ENCODE data around the gene RIMS4. TPM values are rescaled to one million over a fixed set of nuclear protein-coding genes. Genes with fewer than 3 reads are reported as not detected.

Gene RIMS4
- total and polyA plus RNA-seq, 7 experiments from 2014 or later, result not detected

- peak in 1 of 9 donors; percentile 2 for DNase-seq
- Histone ChIP-seq H3K9me3 (ENCODE audit: control insufficient read depth in 2 of 3, low read length in 3 of 3) (no peaks in the 10 kb centered on the region), H3K36me3 (ENCODE audit: control insufficient read depth in 2 of 3, insufficient read depth in 3 of 3, low read length in 3 of 3) (no peaks in the 10 kb centered on the region), H3K27me3 (ENCODE audit: control insufficient read depth in 2 of 2, insufficient read depth in 2 of 2, low read length in 2 of 2) (no peaks in the 10 kb centered on the region), H3K4me3 (ENCODE audit: low read length) (no peak overlapping the region), H3K27ac (ENCODE audit: low read depth, low read length) (no peak overlapping the region), H3K4me1 (ENCODE audit: control insufficient read depth in 2 of 2, insufficient read depth in 2 of 2, low read length in 2 of 2) (no peaks in the 10 kb centered on the region)
- no peak for ATAC-seq
- H3K36me3 Mint-ChIP-seq, result no peaks in the 10 kb centered on the region
- no peak overlapping the region for H3K27ac Mint-ChIP-seq
- no peaks in the 10 kb centered on the region for H3K9me3 Mint-ChIP-seq
- H3K4me3 Mint-ChIP-seq, result no peak overlapping the region
- intact Hi-C loops (cut with micrococcal nuclease), result loop anchor here in 1 of 2 donors (2.0 kb wide), 1 partner anchor 66 kb away; no protein-coding TSS in a partner anchor
- ChIA-PET CTCF (interaction anchor here (1.0 kb wide), 1 partner anchor 13 kb away, joined by 3 read pairs; no protein-coding TSS in a partner anchor), POLR2A (no interaction called here)
- H3K4me1 Mint-ChIP-seq, result no peaks in the 10 kb centered on the region
- peaks cover 11 to 32% (median 17%) of the 10 kb centered on the region in 5 donors for H3K27me3 Mint-ChIP-seq
These were observed 9.8 kb downstream of the RIMS4 start for GRCh38 chr20:44800391-44801046.

GRCh38 chr20:44799691-44800090 lies 10.7 kb downstream of the RIMS4 start:
- H3K27me3 Mint-ChIP-seq, result peaks cover 11 to 27% (median 13%) of the 10 kb centered on the region in 5 donors
- POLR2A ChIA-PET, result no interaction called here
- Histone ChIP-seq H3K4me3 (ENCODE audit: low read length) (no peak overlapping the region), H3K4me1 (ENCODE audit: control insufficient read depth in 2 of 2, insufficient read depth in 2 of 2, low read length in 2 of 2) (no peaks in the 10 kb centered on the region), H3K9me3 (ENCODE audit: control insufficient read depth in 2 of 3, low read length in 3 of 3) (no peaks in the 10 kb centered on the region), H3K36me3 (ENCODE audit: control insufficient read depth in 2 of 3, insufficient read depth in 3 of 3, low read length in 3 of 3) (no peaks in the 10 kb centered on the region), H3K27ac (ENCODE audit: low read depth, low read length) (no peak overlapping the region), H3K27me3 (ENCODE audit: control insufficient read depth in 2 of 2, insufficient read depth in 2 of 2, low read length in 2 of 2) (no peaks in the 10 kb centered on the region)
- DNase-seq, result no peak
- H3K27ac Mint-ChIP-seq, result no peak overlapping the region
- H3K9me3 Mint-ChIP-seq, result no peaks in the 10 kb centered on the region
- no peak overlapping the region for H3K4me3 Mint-ChIP-seq
- no peak for ATAC-seq
- intact Hi-C loops (cut with micrococcal nuclease), result loop anchor here in 1 of 2 donors (2.0 kb wide), 1 partner anchor 67 kb away; no protein-coding TSS in a partner anchor
- no peaks in the 10 kb centered on the region for H3K36me3 Mint-ChIP-seq
- CTCF ChIA-PET, result interaction anchor here (1.0 kb wide), 1 partner anchor 12 kb away, joined by 3 read pairs; no protein-coding TSS in a partner anchor
- no peaks in the 10 kb centered on the region for H3K4me1 Mint-ChIP-seq

- H3K4me3 Mint-ChIP-seq, result no peak overlapping the region
- H3K27ac Mint-ChIP-seq, result no peak overlapping the region
These were observed 13.4 kb downstream of the RIMS4 start for GRCh38 chr20:44796758-44797457.

GRCh38 chr20:44796311-44796710 lies 14.0 kb downstream of the RIMS4 start:
- Mint-ChIP-seq H3K4me1 (no peaks in the 10 kb centered on the region), H3K36me3 (no peaks in the 10 kb centered on the region), H3K27ac (no peak overlapping the region), H3K27me3 (peaks cover 0 to 17% (median 6%) of the 10 kb centered on the region in 5 donors), H3K4me3 (no peak overlapping the region), H3K9me3 (no peaks in the 10 kb centered on the region)
- Histone ChIP-seq H3K4me1 (ENCODE audit: control insufficient read depth in 2 of 2, insufficient read depth in 2 of 2, low read length in 2 of 2) (no peaks in the 10 kb centered on the region), H3K36me3 (ENCODE audit: control insufficient read depth in 2 of 3, insufficient read depth in 3 of 3, low read length in 3 of 3) (no peaks in the 10 kb centered on the region), H3K27me3 (ENCODE audit: control insufficient read depth in 2 of 2, insufficient read depth in 2 of 2, low read length in 2 of 2) (no peaks in the 10 kb centered on the region), H3K4me3 (ENCODE audit: low read length) (no peak overlapping the region), H3K27ac (ENCODE audit: low read depth, low read length) (no peak overlapping the region), H3K9me3 (ENCODE audit: control insufficient read depth in 2 of 3, low read length in 3 of 3) (no peaks in the 10 kb centered on the region)
- CTCF ChIA-PET, result interaction anchor here (0.7 kb wide), 1 partner anchor 299 kb away, joined by 5 read pairs; no protein-coding TSS in a partner anchor
- POLR2A ChIA-PET, result no interaction called here
- intact Hi-C loops (cut with micrococcal nuclease), result no loop called here
- ATAC-seq, result no peak
- no peak for DNase-seq

More at GRCh38 chr20:44796758-44797457, 13.4 kb downstream of the RIMS4 start:
- peaks cover 0 to 13% (median 6%) of the 10 kb centered on the region in 5 donors for H3K27me3 Mint-ChIP-seq
- DNase-seq (no peak), ATAC-seq (no peak)
- ChIA-PET POLR2A (no interaction called here), CTCF (no interaction called here)
- Histone ChIP-seq H3K9me3 (ENCODE audit: control insufficient read depth in 2 of 3, low read length in 3 of 3) (no peaks in the 10 kb centered on the region), H3K27me3 (ENCODE audit: control insufficient read depth in 2 of 2, insufficient read depth in 2 of 2, low read length in 2 of 2) (no peaks in the 10 kb centered on the region), H3K27ac (ENCODE audit: low read depth, low read length) (no peak overlapping the region), H3K4me3 (ENCODE audit: low read length) (no peak overlapping the region), H3K4me1 (ENCODE audit: control insufficient read depth in 2 of 2, insufficient read depth in 2 of 2, low read length in 2 of 2) (no peaks in the 10 kb centered on the region), H3K36me3 (ENCODE audit: control insufficient read depth in 2 of 3, insufficient read depth in 3 of 3, low read length in 3 of 3) (no peaks in the 10 kb centered on the region)
- intact Hi-C loops (cut with micrococcal nuclease), result no loop called here
- H3K36me3 Mint-ChIP-seq, result no peaks in the 10 kb centered on the region
- no peaks in the 10 kb centered on the region for H3K9me3 Mint-ChIP-seq
- no peaks in the 10 kb centered on the region for H3K4me1 Mint-ChIP-seq

GRCh38 chr20:44795836-44796235 lies 14.5 kb downstream of the RIMS4 start:
- H3K27ac Mint-ChIP-seq, result no peak overlapping the region
- no peaks in the 10 kb centered on the region for H3K36me3 Mint-ChIP-seq
- intact Hi-C loops (cut with micrococcal nuclease), result no loop called here
- H3K36me3 ChIP-seq (ENCODE audit: control insufficient read depth in 2 of 3, insufficient read depth in 3 of 3, low read length in 3 of 3), result no peaks in the 10 kb centered on the region
- POLR2A ChIA-PET, result no interaction called here
- no peaks in the 10 kb centered on the region for H3K4me1 Mint-ChIP-seq
- ATAC-seq (no peak), DNase-seq (no peak)
- no peak overlapping the region for H3K4me3 Mint-ChIP-seq
- CTCF ChIA-PET, result interaction anchor here (0.7 kb wide), 1 partner anchor 300 kb away, joined by 5 read pairs; no protein-coding TSS in a partner anchor
- no peaks in the 10 kb centered on the region for H3K4me1 ChIP-seq (ENCODE audit: control insufficient read depth in 2 of 2, insufficient read depth in 2 of 2, low read length in 2 of 2)
- H3K27me3 Mint-ChIP-seq, result peaks cover 0 to 17% (median 6%) of the 10 kb centered on the region in 5 donors
- H3K9me3 ChIP-seq (ENCODE audit: control insufficient read depth in 2 of 3, low read length in 3 of 3), result no peaks in the 10 kb centered on the region
- no peaks in the 10 kb centered on the region for H3K9me3 Mint-ChIP-seq
- no peak overlapping the region for H3K27ac ChIP-seq (ENCODE audit: low read depth, low read length)
- H3K4me3 ChIP-seq (ENCODE audit: low read length), result no peak overlapping the region
- H3K27me3 ChIP-seq (ENCODE audit: control insufficient read depth in 2 of 2, insufficient read depth in 2 of 2, low read length in 2 of 2), result no peaks in the 10 kb centered on the region

- Mint-ChIP-seq H3K27ac (no peak overlapping the region), H3K4me1 (no peaks in the 10 kb centered on the region), H3K36me3 (no peaks in the 10 kb centered on the region), H3K9me3 (no peaks in the 10 kb centered on the region), H3K4me3 (no peak overlapping the region), H3K27me3 (peaks cover 6 to 20% (median 12%) of the 10 kb centered on the region in 5 donors)
- H3K4me1 ChIP-seq (ENCODE audit: control insufficient read depth in 2 of 2, insufficient read depth in 2 of 2, low read length in 2 of 2), result no peaks in the 10 kb centered on the region
- H3K27ac ChIP-seq (ENCODE audit: low read depth, low read length), result no peak overlapping the region
- no peaks in the 10 kb centered on the region for H3K36me3 ChIP-seq (ENCODE audit: control insufficient read depth in 2 of 3, insufficient read depth in 3 of 3, low read length in 3 of 3)
- ATAC-seq (no peak), DNase-seq (no peak)
- H3K4me3 ChIP-seq (ENCODE audit: low read length), result no peak overlapping the region
- no peaks in the 10 kb centered on the region for H3K27me3 ChIP-seq (ENCODE audit: control insufficient read depth in 2 of 2, insufficient read depth in 2 of 2, low read length in 2 of 2)
- ChIA-PET POLR2A (no interaction called here), CTCF (no interaction called here)
- no peaks in the 10 kb centered on the region for H3K9me3 ChIP-seq (ENCODE audit: control insufficient read depth in 2 of 3, low read length in 3 of 3)
- intact Hi-C loops (cut with micrococcal nuclease), result no loop called here
These were observed 17.6 kb downstream of the RIMS4 start for GRCh38 chr20:44792796-44793195.
